ENCODE results near the gene ENOPH1.
"Not testable (repeated sequence)": the region's sequence is repeated elsewhere in the genome, so short reads cannot be mapped to it uniquely, and the experiment has no call there.

Gene ENOPH1

GRCh38 chr4:82430193-82430963, at the start of gene ENOPH1, which contains the start of gene HNRNPDL:
Gene ENOPH1 (plus strand): TSS chr4:82430590. CDS start chr4:82430830, 240 bp downstream.
Gene HNRNPDL (minus strand): TSS chr4:82430462. CDS start chr4:82429690, 772 bp downstream.
- DNase-seq = peak; percentile 99

DNA sequence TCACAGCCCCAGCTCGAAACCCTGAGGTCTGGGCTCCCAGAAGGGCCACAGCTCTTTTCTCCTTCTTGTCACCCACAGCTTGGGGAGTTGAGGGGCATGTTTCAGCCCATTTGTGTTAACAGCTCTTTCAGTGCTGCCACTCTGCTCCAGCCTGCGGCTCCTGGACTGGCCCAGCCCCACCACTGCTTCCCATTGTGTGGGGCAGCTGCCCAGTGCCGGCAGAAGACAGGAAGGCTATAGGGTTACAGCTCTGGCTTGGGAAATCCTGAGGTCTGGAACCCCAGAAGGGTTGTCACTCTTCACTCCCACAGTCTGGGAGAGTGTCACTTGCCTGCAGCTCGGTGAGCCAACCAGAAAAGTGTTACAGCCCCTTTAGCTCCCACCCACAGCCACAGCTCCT, 49.6 kb upstream of the ENOPH1 start:
- no peak for DNase-seq

- no peak for DNase-seq
Observed at GRCh38 chr4:82381235-82381634, 49.2 kb upstream of the ENOPH1 start.

- no peak for DNase-seq
Observed at GRCh38 chr4:82381661-82382296, 48.6 kb upstream of the ENOPH1 start.

- DNase-seq = no peak
Observed at GRCh38 chr4:82382751-82383150, 47.6 kb upstream of the ENOPH1 start.

GRCh38 chr4:82386312-82386711, 44.1 kb upstream of the ENOPH1 start:
- DNase-seq = not testable (repeated sequence)

DNA sequence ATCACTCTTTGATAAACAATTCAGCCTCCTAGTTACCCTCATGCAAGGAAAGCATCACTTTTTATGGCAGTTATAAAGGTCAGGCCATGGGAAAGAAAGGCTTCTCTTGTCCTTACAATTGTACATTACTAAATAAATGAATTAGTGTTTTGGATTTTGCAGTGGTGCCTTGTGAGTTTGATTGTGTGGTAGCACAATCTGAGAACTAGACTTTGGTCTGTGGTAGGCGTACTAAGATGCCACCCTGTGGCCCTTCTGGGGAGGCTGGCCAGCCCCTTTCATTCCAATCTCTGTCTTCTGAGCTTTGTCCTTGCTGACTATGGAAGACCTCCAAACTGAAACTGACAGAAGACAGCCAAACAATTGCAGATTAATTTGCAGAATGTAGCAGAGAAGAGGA, 42.0 kb upstream of the ENOPH1 start:
- no peak for DNase-seq

DNA sequence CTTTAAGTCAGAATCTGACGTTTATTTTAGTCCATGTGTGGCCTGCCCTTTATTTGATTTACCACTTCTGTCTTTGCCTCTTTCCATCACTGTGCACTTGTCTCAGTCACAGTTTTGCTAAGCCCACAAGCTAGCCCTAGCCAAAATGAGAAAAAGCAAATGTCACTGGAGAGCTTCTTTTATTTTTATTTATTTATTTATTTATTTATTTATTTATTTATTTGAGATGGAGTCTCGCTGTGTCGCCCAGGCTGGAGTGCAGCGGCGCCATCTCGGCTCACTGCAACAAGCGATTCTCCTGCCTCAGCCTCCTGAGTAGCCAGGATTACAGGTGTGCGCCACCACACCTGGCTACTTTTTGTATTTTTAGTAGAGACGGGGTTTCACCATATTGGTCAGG, 40.3 kb upstream of the ENOPH1 start:
- not testable (repeated sequence) for DNase-seq

- no peak for DNase-seq
Observed at GRCh38 chr4:82394896-82395295, 35.5 kb upstream of the ENOPH1 start.

DNA sequence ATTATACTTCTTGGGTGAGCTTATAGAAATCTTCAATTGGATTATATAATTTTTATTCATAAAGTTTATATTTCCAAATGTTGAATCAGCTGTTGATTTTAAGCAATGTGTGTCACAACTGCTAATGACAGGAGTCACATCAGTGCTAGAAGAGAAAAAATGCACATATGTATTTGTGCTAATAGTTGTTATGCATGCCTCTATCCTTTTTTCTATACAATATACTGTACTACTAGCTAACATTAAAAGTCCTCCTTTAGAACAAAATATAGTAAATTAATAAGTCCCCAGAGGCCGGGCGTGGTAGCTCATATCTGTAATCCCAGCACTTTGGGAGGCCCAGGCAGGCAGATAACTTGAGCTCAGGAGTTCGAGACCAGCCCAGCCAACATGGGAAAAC, 32.9 kb upstream of the ENOPH1 start:
- no peak for DNase-seq

DNA sequence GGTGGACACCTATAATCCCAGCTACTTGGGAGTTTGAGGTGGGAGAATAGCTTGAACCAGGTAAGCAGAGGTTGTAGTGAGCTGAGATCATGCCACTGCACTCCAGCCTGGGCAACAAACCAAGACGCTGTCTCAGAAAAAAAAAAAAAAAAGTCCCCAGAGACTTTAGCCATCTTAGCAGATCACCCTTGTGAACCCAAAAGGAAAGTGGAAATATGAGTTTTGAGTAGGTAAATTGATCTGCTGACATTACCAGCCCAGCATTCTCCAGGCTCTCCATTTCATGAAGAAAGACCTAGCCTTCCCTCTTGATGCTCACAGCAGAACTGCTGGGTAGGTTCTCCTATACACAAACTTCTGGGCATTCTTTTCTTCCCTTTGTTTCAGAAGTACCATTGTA, 32.1 kb upstream of the ENOPH1 start:
- DNase-seq = no peak

- DNase-seq = no peak
Observed at GRCh38 chr4:82401600-82401999, 28.8 kb upstream of the ENOPH1 start.

DNA sequence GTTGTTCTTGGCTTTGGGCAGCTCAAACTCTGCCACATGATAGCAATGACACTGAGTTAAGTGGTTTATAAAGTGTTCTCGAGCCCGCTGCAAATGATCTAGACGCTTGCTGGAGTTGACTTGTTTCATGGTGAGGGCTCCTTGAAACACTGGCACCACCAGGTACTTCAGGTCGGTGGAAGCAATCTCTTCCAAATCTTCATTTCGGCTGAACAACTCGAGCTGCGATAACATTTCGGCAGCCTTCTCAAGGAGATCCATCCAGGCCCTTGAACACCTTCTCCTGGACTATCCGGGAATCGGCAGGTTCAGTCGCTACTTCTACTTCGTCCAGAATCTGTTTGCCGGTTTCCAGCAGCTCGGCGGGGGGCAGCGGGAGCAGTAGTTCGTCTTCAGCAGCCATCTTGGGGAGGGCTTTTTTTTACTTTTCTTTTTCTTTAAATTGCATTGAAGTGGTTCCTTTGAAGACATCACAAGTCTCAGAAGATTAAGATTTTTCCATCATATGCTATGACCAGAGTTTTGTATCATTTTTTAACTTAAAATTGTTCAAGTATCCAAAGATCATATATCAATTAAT, 28.1 kb upstream of the ENOPH1 start:
- no peak for DNase-seq

DNA sequence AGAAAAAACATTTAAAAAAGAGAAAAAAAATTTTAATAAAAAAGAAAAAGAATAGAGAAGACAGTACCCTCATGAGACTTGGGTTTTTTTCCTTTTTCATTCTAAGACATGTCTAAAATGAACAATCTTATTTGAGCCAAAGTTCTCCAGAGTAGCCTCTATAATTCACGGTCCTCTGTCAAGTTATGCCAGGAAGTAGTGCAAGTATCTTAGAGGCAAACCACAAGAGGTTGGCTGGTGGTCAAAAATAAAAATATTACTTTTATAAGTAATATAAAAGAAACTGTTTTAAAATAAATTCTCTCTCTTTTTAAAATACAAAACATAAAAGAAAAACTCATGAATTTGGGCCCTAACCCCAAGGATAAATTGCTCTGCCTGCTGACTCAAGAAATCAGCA, 26.7 kb upstream of the ENOPH1 start:
- DNase-seq = no peak

DNA sequence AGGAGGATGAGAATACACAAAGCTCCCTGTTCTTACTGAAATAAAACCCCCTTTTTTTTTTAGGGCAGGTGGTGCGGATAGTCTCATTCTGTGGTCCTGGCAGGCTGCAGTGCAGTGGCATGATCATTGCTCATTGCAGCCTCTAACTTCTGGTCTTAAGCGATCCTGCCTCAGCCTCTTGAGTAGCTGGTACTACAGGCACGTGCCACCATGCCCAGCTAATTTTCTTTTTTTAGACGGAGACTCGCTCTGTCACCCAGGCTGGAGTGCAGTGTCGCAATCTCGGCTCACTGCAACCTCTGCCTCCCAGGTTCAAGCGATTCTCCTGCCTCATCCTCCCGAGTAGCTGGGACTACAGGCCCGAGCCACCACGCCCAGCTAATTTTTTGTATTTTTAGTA, 15.3 kb upstream of the ENOPH1 start:
- DNase-seq = not testable (repeated sequence)

- DNase-seq = no peak
Observed at GRCh38 chr4:82415922-82416365, 14.4 kb upstream of the ENOPH1 start.

- no peak for DNase-seq
Observed at GRCh38 chr4:82419451-82419850, 10.9 kb upstream of the ENOPH1 start.

- DNase-seq = no peak
Observed at GRCh38 chr4:82421796-82422560, 8.4 kb upstream of the ENOPH1 start.

DNA sequence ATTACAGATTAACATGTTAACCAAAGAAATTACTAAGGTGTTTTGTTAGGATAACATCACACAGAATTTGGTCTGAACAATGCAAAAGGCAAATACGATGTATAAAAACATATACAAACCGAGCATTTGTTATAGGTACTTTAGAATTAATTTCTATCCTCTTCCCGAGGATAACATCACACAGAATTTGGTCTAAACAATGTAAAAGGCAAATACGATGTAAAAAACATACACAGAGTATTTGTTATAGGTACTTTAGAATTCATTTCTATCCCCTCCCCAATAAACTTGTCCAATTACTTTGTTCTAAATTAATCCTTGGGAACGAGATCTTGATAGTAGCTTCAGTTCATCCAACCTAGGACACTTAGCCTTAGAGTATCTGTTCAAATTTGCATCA, 7.8 kb upstream of the ENOPH1 start:
- no peak for DNase-seq

DNA sequence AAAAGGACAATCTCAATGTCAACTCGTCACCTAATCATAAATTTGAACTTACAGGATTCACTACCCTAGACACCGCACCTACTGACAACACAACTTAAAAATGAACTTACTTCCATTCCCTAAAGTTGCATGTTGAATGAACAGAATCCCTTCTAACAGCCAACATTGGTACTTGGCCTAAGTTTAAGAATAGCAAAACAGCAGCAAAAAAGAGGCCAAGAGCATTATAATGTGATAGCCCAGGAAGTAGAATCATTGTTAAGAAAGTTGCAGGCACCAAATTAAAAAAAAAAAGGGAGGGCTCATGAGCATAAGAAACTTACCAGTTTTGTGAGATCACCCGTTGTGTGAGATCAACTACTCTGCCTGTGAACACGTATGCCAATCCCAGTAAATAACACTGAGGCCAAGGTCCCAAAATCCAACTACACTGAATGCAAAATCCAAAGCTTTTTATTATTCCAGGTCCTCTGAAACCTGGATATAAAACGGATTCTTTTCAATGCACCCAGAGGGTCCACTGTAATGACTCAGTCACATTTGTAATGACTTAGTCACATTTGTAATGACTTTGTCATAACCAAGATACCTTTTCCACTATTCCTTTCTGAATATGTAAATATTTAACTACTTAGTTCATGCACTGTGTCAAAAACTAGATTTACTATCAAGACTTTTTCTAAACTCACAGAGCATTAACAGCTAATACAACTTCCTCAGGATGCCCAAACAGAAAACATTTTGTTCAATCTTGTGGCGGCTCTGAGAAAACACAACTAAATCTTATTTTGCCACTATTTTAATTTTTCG, 6.9 kb upstream of the ENOPH1 start:
- DNase-seq = no peak

GRCh38 chr4:82425478-82425877, 4.9 kb upstream of the ENOPH1 start:
- DNase-seq = no peak

DNA sequence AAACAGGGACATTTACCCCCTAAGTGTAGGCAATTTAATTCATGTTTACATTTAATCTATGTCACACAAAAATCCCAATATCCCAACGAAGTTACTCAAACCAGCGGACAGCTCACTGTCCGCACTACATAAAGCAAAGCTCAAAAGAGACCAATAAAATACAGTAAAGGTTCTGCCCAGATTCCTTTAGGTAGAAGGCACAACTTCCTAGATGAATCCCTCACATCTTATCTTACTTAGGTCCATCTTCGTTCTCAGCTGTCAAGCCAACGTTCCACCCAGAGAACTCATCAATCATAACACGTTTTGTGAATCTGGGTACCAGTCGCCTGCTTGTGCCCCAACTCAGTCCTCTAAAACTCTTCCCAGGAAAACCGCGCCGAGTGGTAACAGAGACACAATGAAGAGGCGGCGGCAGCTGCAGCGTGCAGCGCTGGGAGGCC, 1.8 kb upstream of the ENOPH1 start:
- DNase-seq = no peak
